ENCODE data around the gene SPATA6.
"Not testable (repeated sequence)": the region's sequence is repeated elsewhere in the genome, so short reads cannot be mapped to it uniquely, and the experiment has no call there.

The SPATA6 gene

GRCh38 chr1:48332115-48332514, 139.9 kb downstream of the SPATA6 start:
- Mint-ChIP-seq H3K27ac (no peak overlapping the region), H3K36me3 (peaks cover 21% of the 10 kb centered on the region), H3K9me3 (peaks cover 32% of the 10 kb centered on the region), H3K27me3 (no peaks in the 10 kb centered on the region), H3K4me3 (no peak overlapping the region), H3K4me1 (no peaks in the 10 kb centered on the region)

GRCh38 chr1:48329905-48330304, 142.1 kb downstream of the SPATA6 start:
- H3K4me1 Mint-ChIP-seq, result no peaks in the 10 kb centered on the region
- H3K27me3 Mint-ChIP-seq, result no peaks in the 10 kb centered on the region

GRCh38 chr1:48329486-48329885, 142.5 kb downstream of the SPATA6 start:
- Mint-ChIP-seq H3K4me3 (no peak overlapping the region), H3K4me1 (no peaks in the 10 kb centered on the region), H3K27ac (no peak overlapping the region), H3K36me3 (peaks cover 31% of the 10 kb centered on the region), H3K27me3 (no peaks in the 10 kb centered on the region), H3K9me3 (peaks cover 24% of the 10 kb centered on the region)

More at GRCh38 chr1:48329905-48330304, 142.1 kb downstream of the SPATA6 start:
- Mint-ChIP-seq H3K9me3 (peaks cover 24% of the 10 kb centered on the region), H3K36me3 (peaks cover 32% of the 10 kb centered on the region), H3K27ac (no peak overlapping the region), H3K4me3 (no peak overlapping the region)

GRCh38 chr1:48311829-48312228, 160.2 kb downstream of the SPATA6 start:
- Mint-ChIP-seq H3K9me3 (peaks cover 20% of the 10 kb centered on the region), H3K36me3 (peaks cover 23% of the 10 kb centered on the region)
- H3K4me3 Mint-ChIP-seq, H3K4me1 Mint-ChIP-seq, H3K27ac Mint-ChIP-seq, H3K27me3 Mint-ChIP-seq: not testable (repeated sequence)

- no peak overlapping the region for H3K27ac Mint-ChIP-seq
- peaks cover 1% of the 10 kb centered on the region for H3K27me3 Mint-ChIP-seq
Measured at GRCh38 chr1:48309564-48310082, 162.4 kb downstream of the SPATA6 start.

GRCh38 chr1:48302652-48303051, 169.4 kb downstream of the SPATA6 start:
- no peaks in the 10 kb centered on the region for H3K4me1 Mint-ChIP-seq
- no peaks in the 10 kb centered on the region for H3K36me3 Mint-ChIP-seq

More at GRCh38 chr1:48309564-48310082, 162.4 kb downstream of the SPATA6 start:
- Mint-ChIP-seq H3K9me3 (peaks cover 16% of the 10 kb centered on the region), H3K4me3 (no peak overlapping the region), H3K4me1 (no peaks in the 10 kb centered on the region), H3K36me3 (peaks cover 16% of the 10 kb centered on the region)

GRCh38 chr1:48294656-48295055, 177.3 kb downstream of the SPATA6 start:
- Mint-ChIP-seq H3K9me3 (no peaks in the 10 kb centered on the region), H3K27me3 (no peaks in the 10 kb centered on the region), H3K4me1 (no peaks in the 10 kb centered on the region), H3K36me3 (no peaks in the 10 kb centered on the region), H3K27ac (no peak overlapping the region), H3K4me3 (no peak overlapping the region)

More at GRCh38 chr1:48302652-48303051, 169.4 kb downstream of the SPATA6 start:
- Mint-ChIP-seq H3K9me3 (peaks cover 6% of the 10 kb centered on the region), H3K27me3 (no peaks in the 10 kb centered on the region), H3K4me3 (no peak overlapping the region), H3K27ac (no peak overlapping the region)

- not testable (repeated sequence) for H3K4me1 Mint-ChIP-seq, H3K27ac Mint-ChIP-seq, H3K4me3 Mint-ChIP-seq, H3K9me3 Mint-ChIP-seq, H3K36me3 Mint-ChIP-seq, H3K27me3 Mint-ChIP-seq
Measured at GRCh38 chr1:48294094-48294493, 177.9 kb downstream of the SPATA6 start.

- Mint-ChIP-seq H3K9me3 (no peaks in the 10 kb centered on the region), H3K27me3 (no peaks in the 10 kb centered on the region), H3K4me3 (no peak overlapping the region), H3K36me3 (no peaks in the 10 kb centered on the region), H3K27ac (no peak overlapping the region), H3K4me1 (no peaks in the 10 kb centered on the region)
Measured at GRCh38 chr1:48292706-48293105, 179.3 kb downstream of the SPATA6 start.

- Mint-ChIP-seq H3K9me3 (no peaks in the 10 kb centered on the region), H3K27me3 (no peaks in the 10 kb centered on the region), H3K36me3 (no peaks in the 10 kb centered on the region), H3K4me1 (no peaks in the 10 kb centered on the region), H3K27ac (no peak overlapping the region), H3K4me3 (no peak overlapping the region)
Measured at GRCh38 chr1:48291421-48291820, 180.6 kb downstream of the SPATA6 start.

GRCh38 chr1:48285525-48285924, 186.5 kb downstream of the SPATA6 start:
- H3K36me3 Mint-ChIP-seq, result no peaks in the 10 kb centered on the region
- no peak overlapping the region for H3K4me3 Mint-ChIP-seq
- H3K4me1 Mint-ChIP-seq, result no peaks in the 10 kb centered on the region
- H3K27ac Mint-ChIP-seq, result no peak overlapping the region
- H3K27me3 Mint-ChIP-seq, result no peaks in the 10 kb centered on the region
- H3K9me3 Mint-ChIP-seq, result no peaks in the 10 kb centered on the region

GRCh38 chr1:48284696-48285420, 187.1 kb downstream of the SPATA6 start:
- not testable (repeated sequence) for H3K4me3 Mint-ChIP-seq, H3K36me3 Mint-ChIP-seq, H3K27ac Mint-ChIP-seq, H3K9me3 Mint-ChIP-seq, H3K27me3 Mint-ChIP-seq, H3K4me1 Mint-ChIP-seq

GRCh38 chr1:48282329-48282728, 189.7 kb downstream of the SPATA6 start:
- H3K4me3 Mint-ChIP-seq, H3K36me3 Mint-ChIP-seq, H3K4me1 Mint-ChIP-seq, H3K27ac Mint-ChIP-seq, H3K27me3 Mint-ChIP-seq, H3K9me3 Mint-ChIP-seq: not testable (repeated sequence)

- H3K4me1 Mint-ChIP-seq, H3K4me3 Mint-ChIP-seq, H3K36me3 Mint-ChIP-seq, H3K27ac Mint-ChIP-seq, H3K27me3 Mint-ChIP-seq, H3K9me3 Mint-ChIP-seq: not testable (repeated sequence)
Measured at GRCh38 chr1:48277437-48277836, 194.6 kb downstream of the SPATA6 start.

GRCh38 chr1:48266576-48266975, 205.4 kb downstream of the SPATA6 start:
- no peak overlapping the region for H3K27ac Mint-ChIP-seq
- no peaks in the 10 kb centered on the region for H3K4me1 Mint-ChIP-seq
- peaks cover 7% of the 10 kb centered on the region for H3K27me3 Mint-ChIP-seq
- no peaks in the 10 kb centered on the region for H3K9me3 Mint-ChIP-seq
- peaks cover 2% of the 10 kb centered on the region for H3K36me3 Mint-ChIP-seq
- no peak overlapping the region for H3K4me3 Mint-ChIP-seq

- no peaks in the 10 kb centered on the region for H3K9me3 Mint-ChIP-seq
- no peaks in the 10 kb centered on the region for H3K4me1 Mint-ChIP-seq
- H3K36me3 Mint-ChIP-seq, result peaks cover 2% of the 10 kb centered on the region
- peaks cover 6% of the 10 kb centered on the region for H3K27me3 Mint-ChIP-seq
- no peak overlapping the region for H3K4me3 Mint-ChIP-seq
- no peak overlapping the region for H3K27ac Mint-ChIP-seq
Measured at GRCh38 chr1:48263041-48263440, 209.0 kb downstream of the SPATA6 start.

Measured in activated naive CD4-positive, alpha-beta T cell treated with anti-CD3 and anti-CD28 coated beads, Interleukin-2, amount 50 U/mL, for 24 hours (primary cell).